Measurements from ENCODE around the gene CACNA2D2. TPM values are rescaled to one million over a fixed set of nuclear protein-coding genes. Genes with fewer than 3 reads are reported as not detected.

The CACNA2D2 gene
- total and polyA plus RNA-seq, 2 donors (not counting 1 experiment from before 2014, with no cell fraction given), result 0.06 TPM; not detected in 1

DNA sequence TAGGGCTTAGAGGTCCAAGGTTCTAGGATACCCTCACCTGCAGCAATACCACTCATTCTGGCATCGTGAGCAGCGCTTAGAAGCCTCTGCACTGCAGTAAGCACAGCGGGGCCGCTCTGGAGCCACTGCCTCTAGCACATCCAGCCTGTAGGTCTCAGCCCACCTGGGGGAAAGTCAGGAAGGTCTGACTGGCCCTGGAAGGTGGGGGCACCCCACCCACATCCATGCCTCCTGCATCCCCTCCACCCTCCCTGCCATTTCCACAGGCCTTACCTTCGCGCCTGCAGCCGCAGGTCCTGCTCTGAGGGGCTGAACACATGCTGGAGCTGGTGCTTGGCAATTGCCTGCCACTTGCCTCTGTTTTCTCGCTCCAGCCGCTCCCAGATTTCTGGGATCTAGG lies 161.9 kb downstream of the CACNA2D2 start:
- no peak overlapping the region for H3K27ac ChIP-seq (ENCODE audit: insufficient read depth, low read length)
- no peaks in the 10 kb centered on the region for H4K20me1 ChIP-seq (ENCODE audit: control insufficient read depth, extremely low read depth, insufficient read depth, low read length)
- DNase-seq (ENCODE audit: low read depth in 2 of 2), result no peak
- peak overlapping the region; percentile 4 to 67 (median 57) for H3K4me3 ChIP-seq (replicated peaks in 1 of 4; ENCODE audit: control extremely low read depth in 1 of 4, insufficient read depth in 1 of 4, low read depth in 3 of 4, low read length in 4 of 4)
- no peak overlapping the region for H2AFZ ChIP-seq (ENCODE audit: low read length)
- H3K9ac ChIP-seq (ENCODE audit: insufficient read depth, low read length), result no peak overlapping the region
- no peak for TF ChIP-seq EZH2 (IDR thresholded peaks at IDR 0.05; ENCODE audit: low read length, missing control alignments)
- TF ChIP-seq, protein P1, sequence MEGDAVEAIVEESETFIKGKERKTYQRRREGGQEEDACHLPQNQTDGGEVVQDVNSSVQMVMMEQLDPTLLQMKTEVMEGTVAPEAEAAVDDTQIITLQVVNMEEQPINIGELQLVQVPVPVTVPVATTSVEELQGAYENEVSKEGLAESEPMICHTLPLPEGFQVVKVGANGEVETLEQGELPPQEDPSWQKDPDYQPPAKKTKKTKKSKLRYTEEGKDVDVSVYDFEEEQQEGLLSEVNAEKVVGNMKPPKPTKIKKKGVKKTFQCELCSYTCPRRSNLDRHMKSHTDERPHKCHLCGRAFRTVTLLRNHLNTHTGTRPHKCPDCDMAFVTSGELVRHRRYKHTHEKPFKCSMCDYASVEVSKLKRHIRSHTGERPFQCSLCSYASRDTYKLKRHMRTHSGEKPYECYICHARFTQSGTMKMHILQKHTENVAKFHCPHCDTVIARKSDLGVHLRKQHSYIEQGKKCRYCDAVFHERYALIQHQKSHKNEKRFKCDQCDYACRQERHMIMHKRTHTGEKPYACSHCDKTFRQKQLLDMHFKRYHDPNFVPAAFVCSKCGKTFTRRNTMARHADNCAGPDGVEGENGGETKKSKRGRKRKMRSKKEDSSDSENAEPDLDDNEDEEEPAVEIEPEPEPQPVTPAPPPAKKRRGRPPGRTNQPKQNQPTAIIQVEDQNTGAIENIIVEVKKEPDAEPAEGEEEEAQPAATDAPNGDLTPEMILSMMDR (conservative IDR thresholded peaks at IDR 0.05 in 1 of 2, IDR thresholded peaks at IDR 0.05 in 1 of 2; ENCODE audit: low read depth in 1 of 2, low read length in 2 of 2), result no peak
- no peaks in the 10 kb centered on the region for H3K27me3 ChIP-seq (ENCODE audit: control insufficient read depth, insufficient read depth, low read length)
- peaks cover 22% of the 10 kb centered on the region for H3K79me2 ChIP-seq (ENCODE audit: control insufficient read depth, insufficient read depth, low read length)
- no peaks in the 10 kb centered on the region for H3K9me3 ChIP-seq (ENCODE audit: control insufficient read depth, insufficient read depth, low read depth, low read length)
- no peaks in the 10 kb centered on the region for H3K36me3 ChIP-seq (ENCODE audit: control insufficient read depth, insufficient read depth, low read length)
- peak overlapping the region; percentile 90 for H3K4me2 ChIP-seq (ENCODE audit: extremely low read depth, insufficient read depth, low read length)
- H3K4me1 ChIP-seq (ENCODE audit: control insufficient read depth, extremely low read depth, insufficient read depth, low read length), result peaks cover 8% of the 10 kb centered on the region

DNA sequence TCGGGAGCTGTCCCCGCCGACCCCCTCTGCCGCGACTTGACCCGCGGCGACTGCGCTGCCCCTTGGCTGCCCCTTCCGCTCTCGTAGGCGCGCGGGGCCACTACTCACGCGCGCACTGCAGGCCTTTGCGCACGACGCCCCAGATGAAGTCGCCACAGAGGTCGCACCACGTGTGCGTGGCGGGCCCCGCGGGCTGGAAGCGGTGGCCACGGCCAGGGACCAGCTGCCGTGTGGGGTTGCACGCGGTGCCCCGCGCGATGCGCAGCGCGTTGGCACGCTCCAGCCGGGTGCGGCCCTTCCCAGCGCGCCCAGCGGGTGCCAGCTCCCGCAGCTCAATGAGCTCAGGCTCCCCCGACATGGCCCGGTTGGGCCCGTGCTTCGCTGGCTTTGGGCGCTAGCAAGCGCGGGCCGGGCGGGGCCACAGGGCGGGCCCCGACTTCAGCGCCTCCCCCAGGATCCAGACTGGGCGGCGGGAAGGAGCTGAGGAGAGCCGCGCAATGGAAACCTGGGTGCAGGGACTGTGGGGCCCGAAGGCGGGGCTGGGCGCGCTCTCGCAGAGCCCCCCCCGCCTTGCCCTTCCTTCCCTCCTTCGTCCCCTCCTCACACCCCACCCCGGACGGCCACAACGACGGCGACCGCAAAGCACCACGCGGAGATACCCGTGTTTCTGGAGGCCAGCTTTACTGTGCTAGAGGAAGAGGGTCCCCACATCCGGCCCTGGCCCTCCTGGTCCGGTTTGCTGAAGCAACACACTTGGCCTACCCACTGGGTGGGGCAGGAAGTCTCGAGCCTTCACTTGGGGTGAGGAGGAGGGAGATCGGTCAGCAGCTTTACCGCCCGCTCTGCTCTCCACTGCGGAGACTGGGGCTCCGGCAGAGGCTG lies 162.7 kb downstream of the CACNA2D2 start, which contains the start of gene RASSF1:
Gene RASSF1 (minus strand): TSS at position 389 of the 882 bp plus-strand sequence. CDS start 31 bp downstream, at position 358.
- TF ChIP-seq, protein P1 (conservative IDR thresholded peaks at IDR 0.05 in 1 of 2, IDR thresholded peaks at IDR 0.05 in 1 of 2; ENCODE audit: low read depth in 1 of 2, low read length in 2 of 2), result no peak
- TF ChIP-seq EZH2 (IDR thresholded peaks at IDR 0.05; ENCODE audit: low read length, missing control alignments), result no peak
- no peaks in the 10 kb centered on the region for H3K36me3 ChIP-seq (ENCODE audit: control insufficient read depth, insufficient read depth, low read length)
- H3K4me2 ChIP-seq (ENCODE audit: extremely low read depth, insufficient read depth, low read length), result peak within 1 kb of the TSS; percentile 90
- H3K9me3 ChIP-seq (ENCODE audit: control insufficient read depth, insufficient read depth, low read depth, low read length), result no peaks in the 10 kb centered on the region
- H3K79me2 ChIP-seq (ENCODE audit: control insufficient read depth, insufficient read depth, low read length), result peaks cover 30% of the 10 kb centered on the region
- peak within 1 kb of the TSS; percentile 79 for H3K9ac ChIP-seq (ENCODE audit: insufficient read depth, low read length)
- H3K4me1 ChIP-seq (ENCODE audit: control insufficient read depth, extremely low read depth, insufficient read depth, low read length), result peaks cover 6% of the 10 kb centered on the region
- no peaks in the 10 kb centered on the region for H4K20me1 ChIP-seq (ENCODE audit: control insufficient read depth, extremely low read depth, insufficient read depth, low read length)
- peak within 1 kb of the TSS; percentile 55 for H2AFZ ChIP-seq (ENCODE audit: low read length)
- peak within 1 kb of the TSS; percentile 41 to 67 (median 58) for H3K4me3 ChIP-seq (replicated peaks in 1 of 4; ENCODE audit: control extremely low read depth in 1 of 4, insufficient read depth in 1 of 4, low read depth in 3 of 4, low read length in 4 of 4)
- DNase-seq (ENCODE audit: low read depth in 2 of 2), result peak in 1 of 2 donors; percentile 56
- H3K27me3 ChIP-seq (ENCODE audit: control insufficient read depth, insufficient read depth, low read length), result no peaks in the 10 kb centered on the region
- H3K27ac ChIP-seq (ENCODE audit: insufficient read depth, low read length), result peak within 1 kb of the TSS; percentile 82

DNA sequence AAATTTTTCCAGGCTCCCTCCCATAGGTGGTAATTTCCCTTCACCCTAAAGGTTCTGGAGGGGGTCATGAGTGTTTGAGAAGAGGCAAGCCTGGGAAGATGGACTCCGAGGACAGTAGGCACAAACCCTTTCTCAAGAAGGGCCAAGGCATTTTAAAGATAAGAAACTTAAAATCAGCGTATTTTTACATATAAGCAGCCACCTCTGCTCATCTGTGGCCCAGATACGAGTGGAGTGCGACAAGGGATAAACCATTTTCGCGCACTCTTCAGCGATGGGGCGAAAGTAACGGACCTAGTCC lies 163.3 kb downstream of the CACNA2D2 start:
- peak in 1 of 2 donors; percentile 21 for DNase-seq (ENCODE audit: low read depth in 2 of 2)
- Histone ChIP-seq H3K27me3 (ENCODE audit: control insufficient read depth, insufficient read depth, low read length) (no peaks in the 10 kb centered on the region), H3K79me2 (ENCODE audit: control insufficient read depth, insufficient read depth, low read length) (peaks cover 36% of the 10 kb centered on the region), H3K36me3 (ENCODE audit: control insufficient read depth, insufficient read depth, low read length) (no peaks in the 10 kb centered on the region), H3K4me1 (ENCODE audit: control insufficient read depth, extremely low read depth, insufficient read depth, low read length) (peaks cover 9% of the 10 kb centered on the region), H2AFZ (ENCODE audit: low read length) (peak overlapping the region; percentile 55), H3K27ac (ENCODE audit: insufficient read depth, low read length) (peak overlapping the region; percentile 82), H3K4me3 (replicated peaks in 1 of 4; ENCODE audit: control extremely low read depth in 1 of 4, insufficient read depth in 1 of 4, low read depth in 3 of 4, low read length in 4 of 4) (peak overlapping the region; percentile 41 to 67 (median 58)), H4K20me1 (ENCODE audit: control insufficient read depth, extremely low read depth, insufficient read depth, low read length) (no peaks in the 10 kb centered on the region), H3K4me2 (ENCODE audit: extremely low read depth, insufficient read depth, low read length) (peak overlapping the region; percentile 90), H3K9me3 (ENCODE audit: control insufficient read depth, insufficient read depth, low read depth, low read length) (no peaks in the 10 kb centered on the region), H3K9ac (ENCODE audit: insufficient read depth, low read length) (peak overlapping the region; percentile 79)
- TF ChIP-seq, protein P1 (conservative IDR thresholded peaks at IDR 0.05 in 1 of 2, IDR thresholded peaks at IDR 0.05 in 1 of 2; ENCODE audit: low read depth in 1 of 2, low read length in 2 of 2), result no peak
- TF ChIP-seq EZH2 (IDR thresholded peaks at IDR 0.05; ENCODE audit: low read length, missing control alignments), result no peak

All from fibroblast of lung (primary cell).